Measurements from ENCODE around the gene HLF. TPM values are rescaled to one million over a fixed set of nuclear protein-coding genes. Genes with fewer than 3 reads are reported as not detected.

Gene HLF
- total RNA-seq, 1 donor from 2014 or later, result 21.4 TPM

- ATAC-seq, result no peak
- intact Hi-C loops (cut with DNase I), result no loop called here
- DNase-seq (ENCODE audit: low spot score), result no peak
Observed at GRCh38 chr17:55246583-55246982, 18.2 kb upstream of the HLF start.

DNA sequence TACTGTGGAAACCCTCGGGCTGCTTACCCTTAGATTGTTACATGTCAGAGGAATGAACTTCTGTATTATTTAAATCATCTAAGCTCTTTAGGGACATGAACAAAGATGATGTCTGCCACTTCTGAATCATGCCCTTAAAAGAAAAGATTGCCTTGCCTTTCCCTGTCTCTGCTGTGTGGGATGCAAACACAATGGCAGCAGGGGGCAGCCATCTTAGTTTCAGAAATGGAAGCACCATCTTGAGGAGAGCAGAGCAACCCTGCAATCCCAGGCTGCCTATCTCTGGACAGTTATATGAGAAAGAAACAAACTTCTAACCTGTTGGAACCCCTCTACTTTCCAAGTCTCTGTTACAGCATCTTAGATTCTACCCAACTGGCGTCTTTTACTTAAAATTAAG is 16.7 kb upstream of the HLF start:
- DNase-seq (ENCODE audit: low spot score) (no peak), ATAC-seq (no peak)
- intact Hi-C loops (cut with DNase I), result no loop called here

- no peak for DNase-seq (ENCODE audit: low spot score)
- intact Hi-C loops (cut with DNase I), result no loop called here
- no peak for ATAC-seq
Observed at GRCh38 chr17:55249861-55250260, 14.9 kb upstream of the HLF start.

GRCh38 chr17:55254375-55254774 is 10.4 kb upstream of the HLF start:
- intact Hi-C loops (cut with DNase I), result no loop called here
- ATAC-seq (no peak), DNase-seq (ENCODE audit: low spot score) (no peak)

GRCh38 chr17:55258578-55259135 is 6.1 kb upstream of the HLF start:
- DNase-seq (ENCODE audit: low spot score), result no peak
- intact Hi-C loops (cut with DNase I), result no loop called here
- ATAC-seq, result no peak

DNA sequence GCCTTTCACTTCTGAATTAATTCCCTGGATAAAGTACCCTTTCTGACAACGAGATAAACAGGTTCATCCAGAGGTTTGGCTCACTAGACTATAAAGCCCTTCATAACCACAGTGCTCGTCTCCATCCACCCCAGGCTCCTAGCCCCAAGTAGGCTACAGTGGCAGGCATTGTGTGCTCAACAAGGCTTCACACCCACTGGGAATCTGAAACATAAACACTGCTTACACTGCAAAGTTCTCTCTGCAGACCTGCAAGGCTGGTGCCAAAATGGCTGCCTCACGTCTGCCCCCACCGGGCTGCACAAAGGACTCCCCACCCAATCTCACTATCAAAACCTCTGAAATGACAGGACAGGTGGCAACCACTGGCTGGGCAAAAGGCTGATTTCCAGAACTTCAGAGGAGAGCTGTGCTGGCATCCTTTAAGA is 5.1 kb upstream of the HLF start:
- no peak for DNase-seq (ENCODE audit: low spot score)
- ATAC-seq, result no peak
- intact Hi-C loops (cut with DNase I), result no loop called here

- DNase-seq (ENCODE audit: low spot score) (no peak), ATAC-seq (no peak)
- intact Hi-C loops (cut with DNase I), result no loop called here
Observed at GRCh38 chr17:55261311-55261710, 3.4 kb upstream of the HLF start.

DNA sequence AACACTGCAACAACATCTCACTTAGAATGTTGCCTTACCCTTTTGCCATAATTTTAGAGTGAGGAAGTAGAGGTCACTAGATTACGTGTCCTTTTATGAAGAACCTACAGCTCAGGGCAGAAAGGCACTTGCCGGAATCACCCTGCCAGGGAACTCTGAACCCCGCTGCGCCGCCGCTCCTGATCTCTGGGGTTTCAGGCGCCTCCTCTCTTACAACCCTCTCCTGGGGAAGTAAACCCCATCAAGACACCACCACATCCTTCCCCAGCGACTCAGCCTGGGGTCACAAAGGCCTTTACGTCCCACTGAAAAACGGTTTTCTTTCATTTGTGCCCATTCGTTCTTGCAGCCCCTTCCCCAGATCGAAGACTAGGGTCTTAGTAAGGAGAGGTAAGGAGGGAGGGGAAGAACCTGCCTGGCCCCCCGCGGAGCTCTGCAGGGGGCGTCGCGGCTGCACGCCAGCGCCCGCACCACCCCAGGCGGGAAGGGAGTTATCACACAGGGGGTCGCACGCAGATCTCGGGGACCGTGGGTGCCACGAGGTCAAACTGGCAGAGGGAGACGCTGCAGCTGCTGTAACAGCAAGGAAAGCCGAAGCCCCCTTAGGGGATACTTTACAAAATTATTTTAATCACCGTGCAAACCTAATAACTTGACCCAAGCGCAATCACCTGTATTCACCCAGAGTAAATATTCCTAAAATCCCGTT is 1.0 kb upstream of the HLF start:
- DNase-seq (ENCODE audit: low spot score) (no peak), ATAC-seq (no peak)
- intact Hi-C loops (cut with DNase I), result no loop called here

DNA sequence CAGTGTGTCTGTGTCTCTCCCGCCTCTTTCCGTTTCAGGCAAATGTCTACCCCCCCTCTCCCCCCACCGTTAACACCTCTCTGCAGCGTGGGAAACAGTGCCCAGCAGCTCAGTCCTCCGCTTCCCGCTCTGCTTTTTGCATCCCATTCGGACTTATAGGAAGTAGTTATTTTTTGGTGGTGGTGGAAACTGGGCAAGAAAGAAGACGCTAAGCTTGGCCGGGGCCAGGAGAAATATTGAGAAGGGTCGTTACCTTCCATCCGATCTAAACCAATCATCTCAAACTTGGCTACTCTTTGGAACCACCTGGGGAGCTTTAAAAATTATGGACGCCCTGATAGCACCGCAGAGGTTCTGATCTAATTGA is 499 bp upstream of the HLF start:
- intact Hi-C loops (cut with DNase I), result no loop called here
- ATAC-seq (no peak), DNase-seq (ENCODE audit: low spot score) (no peak)

- intact Hi-C loops (cut with DNase I), result no loop called here
- ATAC-seq (peak; percentile 43), DNase-seq (ENCODE audit: low spot score) (peak; percentile 67)
Observed at GRCh38 chr17:55265311-55266021, 706 bp downstream of the HLF start.

GRCh38 chr17:55266051-55266957 is 1.5 kb downstream of the HLF start:
- DNase-seq (ENCODE audit: low spot score), result no peak
- peak; percentile 48 for ATAC-seq
- intact Hi-C loops (cut with DNase I), result no loop called here

DNA sequence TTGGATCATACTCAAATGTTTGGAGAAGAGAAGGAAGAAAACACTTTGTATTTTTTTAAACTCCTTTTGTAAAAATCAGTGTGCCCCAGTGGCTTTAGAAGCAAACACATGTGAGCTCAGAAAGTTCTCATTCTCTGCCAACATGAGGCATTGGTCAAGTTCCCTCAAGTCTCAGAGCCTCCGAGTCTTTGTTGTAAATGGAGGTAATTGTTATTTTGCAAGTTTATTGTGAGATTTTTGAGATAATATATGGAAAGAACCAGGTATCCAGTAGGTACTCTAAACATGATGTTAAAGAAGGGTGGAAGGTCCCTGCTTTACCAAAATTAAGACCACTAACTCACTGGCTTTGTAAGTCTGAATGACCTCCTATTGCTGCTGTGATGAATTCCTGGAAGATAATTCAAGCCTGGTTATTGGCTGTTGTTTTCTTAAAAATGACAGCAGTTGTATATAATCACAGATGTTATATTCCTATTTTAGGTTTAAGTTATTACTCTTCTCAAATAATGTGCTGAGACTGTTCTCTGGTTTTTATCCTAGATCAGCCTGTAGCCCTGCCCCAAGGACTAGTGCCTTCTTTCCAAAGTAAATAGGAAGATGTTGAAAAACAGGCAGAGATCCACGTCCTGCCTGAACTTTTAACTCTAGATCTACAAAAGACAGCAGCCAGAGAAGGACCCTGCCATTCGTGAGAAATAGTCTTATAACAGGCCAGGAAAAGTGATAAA is 2.4 kb downstream of the HLF start:
- DNase-seq (ENCODE audit: low spot score) (no peak), ATAC-seq (peak; percentile 72)
- intact Hi-C loops (cut with DNase I), result no loop called here

- no peak for ATAC-seq
- DNase-seq (ENCODE audit: low spot score), result no peak
- intact Hi-C loops (cut with DNase I), result no loop called here
Observed at GRCh38 chr17:55267777-55268648, 3.3 kb downstream of the HLF start.

GRCh38 chr17:55268649-55269480 is 4.1 kb downstream of the HLF start:
- DNase-seq (ENCODE audit: low spot score) (no peak), ATAC-seq (no peak)
- intact Hi-C loops (cut with DNase I), result no loop called here

DNA sequence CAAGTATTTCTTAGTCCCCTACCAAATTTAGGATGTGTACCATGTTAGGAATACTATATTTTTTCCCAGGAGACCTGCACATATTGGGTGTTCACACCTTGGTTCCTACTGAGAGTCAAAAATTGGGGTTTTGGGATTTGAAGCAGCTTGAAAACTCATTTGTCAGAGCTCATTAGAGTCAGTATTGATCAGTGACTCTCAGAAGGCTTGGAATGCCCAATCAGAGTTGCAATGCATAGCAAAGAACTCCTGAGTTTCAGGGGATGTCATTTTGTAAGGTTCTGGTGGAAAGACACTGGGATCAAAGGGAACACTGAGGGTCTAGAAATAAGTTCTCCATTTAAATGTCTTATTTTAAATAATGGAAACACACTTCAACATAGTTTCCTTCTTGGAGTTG is 5.1 kb downstream of the HLF start:
- DNase-seq (ENCODE audit: low spot score) (no peak), ATAC-seq (no peak)
- intact Hi-C loops (cut with DNase I), result no loop called here

DNA sequence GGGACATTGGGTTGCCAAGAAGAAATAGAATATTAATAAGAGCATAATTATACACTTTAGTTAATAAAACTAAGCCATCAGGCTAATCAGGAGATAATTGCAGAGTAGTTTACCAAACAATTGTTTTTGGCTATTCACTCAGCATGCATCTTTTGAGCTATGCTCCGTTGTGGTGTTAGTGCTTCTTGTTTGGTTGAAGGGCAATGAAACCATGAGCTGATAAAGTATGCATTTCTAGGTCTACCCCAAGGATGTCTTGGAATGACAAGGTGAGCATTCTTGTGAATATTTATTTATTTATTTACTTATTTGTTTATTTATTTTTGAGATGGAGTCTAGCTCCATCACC is 6.4 kb downstream of the HLF start:
- ATAC-seq (no peak), DNase-seq (ENCODE audit: low spot score) (no peak)
- intact Hi-C loops (cut with DNase I), result no loop called here

GRCh38 chr17:55271958-55272710 is 7.4 kb downstream of the HLF start:
- DNase-seq (ENCODE audit: low spot score), result no peak
- intact Hi-C loops (cut with DNase I), result no loop called here
- no peak for ATAC-seq

Data from sciatic nerve (tissue), 2 donors.